Breast epithelium (tissue), 3 donors: ENCODE results near the gene NTRK3.

Experiments used
- POLR2A ChIP-seq: fragments of 450-650 bp; IDR thresholded peaks from one replicate; pipeline ENCODE4 v1.6.1; 2016; ENCODE audit warnings: antibody characterized with exemption, mild to moderate bottlenecking, moderate library complexity
- POLR2AphosphoS5 ChIP-seq, 3 donors: sonication (generic); formaldehyde crosslinking; IDR thresholded peaks; one replicate each; pipeline ENCODE4 v1.6.1; 2017; ENCODE audit warnings: antibody characterized with exemption in 3 of 3
- TF ChIP-seq, protein P1 (sequence below), 3 donors: fragments of 450-650 bp; IDR thresholded peaks; one replicate each; pipeline ENCODE4 v1.5.1; 2016 to 2017; ENCODE audit warnings: antibody characterized with exemption in 3 of 3, mild to moderate bottlenecking in 3 of 3, moderate library complexity in 3 of 3

DNA sequence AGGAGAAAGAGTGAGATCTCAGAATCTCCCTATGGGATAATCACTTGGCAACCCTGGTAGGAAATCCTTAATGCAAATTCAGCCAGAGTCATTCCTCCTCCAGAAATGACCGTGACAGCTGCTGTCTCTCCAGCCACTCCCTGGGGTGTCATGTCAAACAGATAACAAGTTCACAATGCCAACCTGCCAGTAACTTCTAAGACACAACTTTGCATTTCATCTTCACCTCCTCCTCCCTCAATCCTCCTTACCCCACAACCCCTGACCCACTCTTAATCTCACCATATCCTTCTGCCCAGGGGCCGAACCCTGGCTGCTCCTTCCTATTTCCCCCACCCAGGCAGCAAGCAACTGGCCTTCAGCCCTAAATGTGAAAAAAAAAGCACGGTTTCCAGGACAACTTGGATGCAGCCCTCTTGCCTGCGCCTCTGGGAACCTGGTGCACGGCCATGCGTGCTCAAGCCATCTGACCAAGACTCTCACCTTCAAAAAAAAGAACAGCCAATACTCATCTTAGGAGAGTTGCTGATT lies 166.0 kb downstream of the NTRK3 start:
- TF ChIP-seq, protein P1, sequence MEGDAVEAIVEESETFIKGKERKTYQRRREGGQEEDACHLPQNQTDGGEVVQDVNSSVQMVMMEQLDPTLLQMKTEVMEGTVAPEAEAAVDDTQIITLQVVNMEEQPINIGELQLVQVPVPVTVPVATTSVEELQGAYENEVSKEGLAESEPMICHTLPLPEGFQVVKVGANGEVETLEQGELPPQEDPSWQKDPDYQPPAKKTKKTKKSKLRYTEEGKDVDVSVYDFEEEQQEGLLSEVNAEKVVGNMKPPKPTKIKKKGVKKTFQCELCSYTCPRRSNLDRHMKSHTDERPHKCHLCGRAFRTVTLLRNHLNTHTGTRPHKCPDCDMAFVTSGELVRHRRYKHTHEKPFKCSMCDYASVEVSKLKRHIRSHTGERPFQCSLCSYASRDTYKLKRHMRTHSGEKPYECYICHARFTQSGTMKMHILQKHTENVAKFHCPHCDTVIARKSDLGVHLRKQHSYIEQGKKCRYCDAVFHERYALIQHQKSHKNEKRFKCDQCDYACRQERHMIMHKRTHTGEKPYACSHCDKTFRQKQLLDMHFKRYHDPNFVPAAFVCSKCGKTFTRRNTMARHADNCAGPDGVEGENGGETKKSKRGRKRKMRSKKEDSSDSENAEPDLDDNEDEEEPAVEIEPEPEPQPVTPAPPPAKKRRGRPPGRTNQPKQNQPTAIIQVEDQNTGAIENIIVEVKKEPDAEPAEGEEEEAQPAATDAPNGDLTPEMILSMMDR (IDR thresholded peaks at IDR 0.05): no peak
- TF ChIP-seq POLR2A (no peak), POLR2AphosphoS5 (IDR thresholded peaks at IDR 0.05) (no peak)
